Measurements from ENCODE around the gene RASGRP3.

DNA sequence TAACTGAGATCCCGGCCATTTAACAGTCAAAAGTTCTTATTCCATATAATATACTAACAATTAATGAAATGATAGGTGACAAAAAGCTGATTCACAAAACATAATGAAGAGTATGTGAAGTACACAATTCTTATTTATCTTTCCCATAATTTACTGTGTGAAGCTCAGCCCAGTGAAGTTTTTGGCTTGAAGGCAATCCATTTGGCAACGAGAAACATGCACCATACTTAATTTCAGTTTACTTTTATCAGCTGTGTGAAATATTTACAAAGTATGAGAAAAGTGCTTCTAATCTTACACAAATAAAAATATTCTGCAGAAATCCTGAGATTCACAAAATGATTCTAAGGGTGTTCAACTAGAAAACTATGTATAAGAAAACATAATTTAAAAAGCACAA lies 110.3 kb downstream of the RASGRP3 start:
- TF ChIP-seq CEBPB (IDR thresholded peaks at IDR 0.05), result no peak
- TF ChIP-seq, protein P1, sequence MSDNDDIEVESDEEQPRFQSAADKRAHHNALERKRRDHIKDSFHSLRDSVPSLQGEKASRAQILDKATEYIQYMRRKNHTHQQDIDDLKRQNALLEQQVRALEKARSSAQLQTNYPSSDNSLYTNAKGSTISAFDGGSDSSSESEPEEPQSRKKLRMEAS (IDR thresholded peaks at IDR 0.05), result no peak
- no peak for TF ChIP-seq NFIC (IDR thresholded peaks at IDR 0.05)
- no peak for TF ChIP-seq TCF12 (IDR thresholded peaks at IDR 0.05; ENCODE audit: low read depth)

All from Ishikawa (cell line).